ENCODE measurements around the gene SCMH1.
A peak's percentile ranks its signal among the peaks of the same experiment; 100 is the strongest.

The SCMH1 gene

DNA sequence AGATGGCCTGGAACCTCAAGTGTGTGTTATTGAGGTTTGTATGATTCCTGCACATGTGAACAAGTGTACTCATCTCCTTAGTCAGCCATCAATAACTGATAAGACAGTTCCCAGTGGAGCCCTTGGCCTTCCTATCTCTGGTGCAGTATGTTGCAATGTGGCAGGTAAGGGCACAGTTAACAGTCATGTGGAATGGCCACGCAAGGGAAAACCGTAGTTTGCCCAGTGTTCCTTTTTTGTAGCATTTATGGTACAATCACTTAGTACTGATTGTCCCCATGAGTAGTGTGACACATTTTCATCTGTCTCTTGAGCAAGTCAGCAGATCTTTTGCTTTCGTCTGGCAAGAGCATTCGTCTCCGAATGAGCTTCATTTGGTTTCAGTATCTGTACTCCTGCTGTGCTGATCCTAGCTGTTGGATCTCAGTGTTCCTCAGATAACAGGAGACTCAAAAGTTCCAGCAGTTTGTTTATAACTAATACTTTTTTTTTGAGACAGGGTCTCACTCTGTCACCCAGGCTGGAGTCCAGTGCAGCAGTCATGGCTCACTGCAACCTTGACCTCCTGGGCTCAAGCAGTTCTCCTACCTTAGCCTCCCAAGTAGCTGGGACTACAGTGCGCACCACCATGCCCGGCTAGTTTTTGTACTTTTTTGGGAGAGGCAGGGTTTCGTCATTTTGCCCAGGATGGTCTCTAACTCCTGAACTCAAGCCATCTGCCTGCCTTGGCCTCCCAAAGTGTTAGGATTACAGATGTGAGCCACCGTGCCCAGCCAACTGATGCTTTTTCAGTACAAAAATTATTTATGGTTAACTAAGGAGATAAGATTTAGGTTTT lies 254.4 kb downstream of the SCMH1 start:
- no peak for DNase-seq

- DNase-seq, result peak; percentile 53
These were observed 255.2 kb downstream of the SCMH1 start for GRCh38 chr1:40986956-40987355.

DNA sequence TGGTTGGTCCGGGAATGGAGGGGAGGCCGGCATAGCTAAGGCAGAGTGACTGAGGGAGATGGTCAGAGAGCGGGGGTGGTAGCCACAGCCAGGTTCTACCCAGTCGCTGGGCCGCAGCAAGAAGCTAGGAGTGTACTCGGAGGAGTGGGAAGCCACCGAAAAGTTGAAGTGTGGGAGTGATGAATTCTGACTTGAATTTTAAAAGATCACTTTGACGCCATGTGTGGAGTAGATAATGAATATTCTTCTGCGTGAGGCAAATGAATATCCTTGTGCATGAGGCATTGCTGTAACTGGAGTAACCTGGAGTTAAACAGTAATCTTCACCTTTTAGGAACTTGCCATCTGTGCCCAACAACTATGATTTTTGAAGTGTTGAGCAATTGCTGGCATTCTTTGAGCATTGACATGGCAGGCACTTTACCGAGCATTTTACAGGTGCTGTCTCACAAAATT lies 255.8 kb downstream of the SCMH1 start:
- no peak for DNase-seq

DNA sequence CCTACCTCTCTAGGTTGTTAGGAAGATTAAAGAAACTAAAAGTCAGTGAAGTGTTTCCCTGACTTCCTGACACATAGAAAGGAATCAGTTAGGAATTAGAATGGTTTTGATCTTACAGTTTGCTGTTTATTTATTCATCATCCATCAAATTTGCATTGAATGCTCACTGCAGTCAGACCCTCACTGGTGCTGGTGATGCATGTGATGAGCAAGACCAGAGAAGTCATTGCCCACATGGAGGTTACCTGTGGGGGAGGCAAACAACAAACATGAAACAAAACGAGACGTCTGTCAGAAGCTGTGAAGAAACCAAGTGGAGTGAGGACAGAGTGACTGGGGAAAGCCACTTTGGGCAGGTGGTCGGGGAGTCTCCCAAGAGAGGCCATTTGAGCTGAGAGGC lies 256.2 kb downstream of the SCMH1 start:
- no peak for DNase-seq

GRCh38 chr1:40985161-40985560 lies 256.9 kb downstream of the SCMH1 start:
- DNase-seq, result no peak

DNA sequence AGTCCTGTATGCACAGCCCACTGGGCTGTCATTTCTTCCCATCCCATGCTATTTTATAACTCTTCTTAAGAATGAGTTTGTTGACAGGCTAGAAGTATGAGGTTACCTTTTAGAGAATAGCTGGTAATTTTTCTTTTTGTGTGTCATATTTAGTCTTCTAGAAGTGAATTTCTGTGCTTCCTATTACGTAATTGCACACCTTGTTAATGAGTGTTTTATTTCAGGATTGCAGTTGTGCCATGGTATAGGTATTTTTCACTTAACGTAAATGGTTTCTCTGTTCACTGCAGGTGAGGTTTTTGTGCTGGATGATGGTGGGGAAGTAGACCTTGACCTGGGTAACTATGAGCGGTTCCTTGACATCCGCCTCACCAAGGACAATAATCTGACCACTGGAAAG lies 257.6 kb downstream of the SCMH1 start:
- DNase-seq, result no peak

DNA sequence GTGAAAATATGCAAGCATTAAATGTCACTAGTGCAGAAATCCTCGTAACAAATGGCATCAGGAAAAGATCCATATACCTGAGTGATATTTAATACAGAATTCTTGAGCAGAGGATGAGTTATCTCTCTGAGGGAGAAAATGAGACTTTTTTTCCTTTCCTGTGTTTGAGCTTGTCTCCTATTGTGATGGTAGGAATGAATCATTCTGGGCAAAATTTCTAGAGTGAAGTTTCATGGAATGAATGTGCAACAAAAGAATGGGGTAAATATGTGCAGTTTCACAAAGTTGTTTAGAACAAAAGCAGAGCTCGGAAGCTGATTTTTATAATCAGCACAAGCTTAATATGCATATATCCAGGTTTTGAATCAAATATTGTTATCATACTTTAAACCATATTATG lies 258.0 kb downstream of the SCMH1 start:
- no peak for DNase-seq

- DNase-seq, result no peak
These were observed 258.8 kb downstream of the SCMH1 start for GRCh38 chr1:40983286-40983685.

DNA sequence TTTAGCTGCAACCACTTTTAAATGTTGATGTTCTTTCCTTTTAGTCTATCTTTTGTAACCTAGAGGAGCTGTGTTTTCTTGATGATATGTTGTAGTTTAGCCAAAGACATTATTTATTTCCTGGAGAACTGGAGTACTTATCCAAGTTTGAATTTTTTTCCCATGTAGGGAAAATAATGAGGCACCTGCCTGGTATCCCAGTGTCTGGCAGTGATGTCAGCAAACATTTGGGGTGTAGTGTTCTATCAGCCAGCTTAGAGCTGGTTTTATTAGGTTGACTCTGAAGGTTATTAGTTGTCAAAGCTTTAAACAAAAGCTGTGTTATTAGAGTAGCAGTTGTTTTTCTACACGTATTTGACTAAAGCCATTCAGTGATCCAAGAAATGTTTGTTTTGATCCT lies 259.4 kb downstream of the SCMH1 start:
- DNase-seq, result no peak

DNA sequence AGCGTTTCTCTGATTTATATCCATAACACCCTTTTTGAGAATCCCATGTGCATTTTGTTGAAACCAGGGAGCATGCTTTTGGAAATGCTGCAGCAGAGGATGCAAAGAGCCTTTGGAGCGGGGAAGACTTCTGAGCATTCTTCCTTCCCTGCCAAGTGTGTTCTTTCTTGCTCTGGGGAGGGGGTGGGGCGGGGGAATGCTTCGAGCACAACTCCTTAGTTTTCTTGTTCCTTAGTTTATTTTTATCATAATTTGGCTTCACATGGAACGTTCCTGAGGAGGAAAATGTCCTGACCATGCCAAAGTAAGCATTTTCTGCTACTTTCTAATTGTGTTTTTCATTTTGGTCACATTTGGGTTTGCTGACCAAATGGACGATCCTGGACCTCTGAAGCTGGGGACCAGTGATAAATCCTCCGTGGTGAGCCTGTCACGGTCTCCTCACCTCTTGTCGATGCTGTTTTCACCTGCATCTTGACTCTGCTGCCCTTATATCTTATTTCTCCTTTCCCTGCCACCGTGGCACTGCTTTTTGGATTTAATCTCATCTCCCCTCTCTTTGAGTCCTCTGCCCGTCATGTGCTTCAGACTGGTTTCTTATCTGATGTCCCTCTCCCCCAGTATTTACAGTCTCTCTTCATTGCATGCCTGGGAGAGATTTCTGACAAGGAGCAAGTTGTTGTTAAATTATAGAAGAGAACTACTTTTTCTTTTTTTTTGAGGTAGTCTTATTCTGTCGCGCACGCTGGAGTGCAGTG lies 260.2 kb downstream of the SCMH1 start:
- peak; percentile 57 for DNase-seq

GRCh38 chr1:40980453-40981121 lies 261.5 kb downstream of the SCMH1 start:
- no peak for DNase-seq

- DNase-seq, result peak; percentile 48
These were observed 262.0 kb downstream of the SCMH1 start for GRCh38 chr1:40980068-40980452.

- peak; percentile 97 for DNase-seq
These were observed 262.7 kb downstream of the SCMH1 start, which contains the start of gene CTPS1 for GRCh38 chr1:40979241-40980067. Gene CTPS1 (plus strand): TSS chr1:40979696. CDS start chr1:40983291, 3,595 bp downstream.

- DNase-seq, result no peak
These were observed 263.2 kb downstream of the SCMH1 start for GRCh38 chr1:40978886-40979240.

- DNase-seq, result no peak
These were observed 264.4 kb downstream of the SCMH1 start for GRCh38 chr1:40977716-40978115.

All from right hindlimb (tissue), 1 donor.